C4-2B (cell line): ENCODE results near the gene CRYGN.

Experiments
- CTCF ChIP-seq: fragments of 450-650 bp; conservative IDR thresholded peaks from 2 replicates; pipeline ENCODE4 v1.5.1; 2017; ENCODE audit warnings: mild to moderate bottlenecking
- ZFX ChIP-seq: fragments of 450-650 bp; IDR thresholded peaks from 2 replicates; pipeline ENCODE4 v1.6.1; 2017

GRCh38 chr7:151437159-151437553 lies 2.8 kb downstream of the CRYGN start:
- TF ChIP-seq CTCF: no peak
- no peak for TF ChIP-seq ZFX
